Central memory CD8-positive, alpha-beta T cell (primary cell): ENCODE data around the gene TXNDC15.

Source experiments
- ATAC-seq: fragments of 150-1000 bp; cut with Tn5 transposase; replicated peaks from 2 replicates; pipeline ENCODE4 v1.10.0; 2022; ENCODE audit warnings: mild to moderate bottlenecking, moderate FRiP score, moderate number of reproducible peaks; ENCODE audit not compliant: poor library complexity, severe bottlenecking; ENCODE audit errors: extremely low read depth
- DNase-seq, 2 donors: peaks; one replicate each; pipeline ENCODE4 v3.0.0; 2021; ENCODE audit warnings: low spot score in 2 of 2
- H3K27ac Mint-ChIP-seq: one replicate; pipeline ENCODE4 v1.8.0; 2022; ENCODE audit warnings: low read depth, mild to moderate bottlenecking, moderate library complexity, mixed read lengths
- H3K27me3 Mint-ChIP-seq: one replicate; pipeline ENCODE4 v1.8.0; 2022; ENCODE audit warnings: mixed read lengths
- H3K36me3 Mint-ChIP-seq: one replicate; pipeline ENCODE4 v1.8.0; 2022; ENCODE audit warnings: mild to moderate bottlenecking, moderate library complexity, mixed read lengths; ENCODE audit not compliant: insufficient read depth
- H3K4me1 Mint-ChIP-seq: one replicate; pipeline ENCODE4 v1.8.0; 2022; ENCODE audit warnings: mixed read lengths
- H3K4me3 Mint-ChIP-seq: one replicate; pipeline ENCODE4 v1.8.0; 2022; ENCODE audit warnings: mild to moderate bottlenecking, moderate library complexity, mixed read lengths
- H3K9me3 Mint-ChIP-seq: one replicate; pipeline ENCODE4 v1.8.0; 2022; ENCODE audit warnings: mixed read lengths

TXNDC15 gene

DNA sequence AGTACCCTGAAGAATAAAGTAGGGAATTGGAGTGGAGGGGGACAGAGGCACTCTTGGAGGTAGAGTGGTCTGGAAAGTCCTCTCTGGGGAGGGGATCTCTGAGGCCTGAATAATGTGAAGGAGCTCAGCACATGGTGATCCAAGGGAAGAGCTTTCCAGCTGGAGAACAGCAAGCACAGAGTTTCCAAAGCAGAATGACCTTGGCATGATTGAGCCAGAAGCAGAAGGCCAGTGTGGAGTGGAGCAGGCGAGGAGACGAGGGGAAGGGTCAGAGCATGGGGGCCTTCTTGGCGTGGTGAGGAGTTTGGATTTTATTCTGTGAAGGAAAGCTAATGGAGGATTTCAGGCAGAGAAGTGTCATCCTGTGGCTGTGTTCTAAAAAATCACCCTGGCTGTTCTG lies 39.1 kb downstream of the TXNDC15 start:
- Mint-ChIP-seq H3K27me3 (no peaks in the 10 kb centered on the region), H3K4me1 (no peaks in the 10 kb centered on the region), H3K27ac (no peak overlapping the region), H3K36me3 (peaks cover 16% of the 10 kb centered on the region), H3K9me3 (no peaks in the 10 kb centered on the region), H3K4me3 (no peak overlapping the region)
- no peak for ATAC-seq
- DNase-seq = no peak

- Mint-ChIP-seq H3K27ac (no peak overlapping the region), H3K36me3 (peaks cover 16% of the 10 kb centered on the region), H3K27me3 (no peaks in the 10 kb centered on the region), H3K4me3 (no peak overlapping the region), H3K4me1 (no peaks in the 10 kb centered on the region), H3K9me3 (no peaks in the 10 kb centered on the region)
- DNase-seq (no peak), ATAC-seq (no peak)
These were observed 39.6 kb downstream of the TXNDC15 start for GRCh38 chr5:134913795-134914194.

DNA sequence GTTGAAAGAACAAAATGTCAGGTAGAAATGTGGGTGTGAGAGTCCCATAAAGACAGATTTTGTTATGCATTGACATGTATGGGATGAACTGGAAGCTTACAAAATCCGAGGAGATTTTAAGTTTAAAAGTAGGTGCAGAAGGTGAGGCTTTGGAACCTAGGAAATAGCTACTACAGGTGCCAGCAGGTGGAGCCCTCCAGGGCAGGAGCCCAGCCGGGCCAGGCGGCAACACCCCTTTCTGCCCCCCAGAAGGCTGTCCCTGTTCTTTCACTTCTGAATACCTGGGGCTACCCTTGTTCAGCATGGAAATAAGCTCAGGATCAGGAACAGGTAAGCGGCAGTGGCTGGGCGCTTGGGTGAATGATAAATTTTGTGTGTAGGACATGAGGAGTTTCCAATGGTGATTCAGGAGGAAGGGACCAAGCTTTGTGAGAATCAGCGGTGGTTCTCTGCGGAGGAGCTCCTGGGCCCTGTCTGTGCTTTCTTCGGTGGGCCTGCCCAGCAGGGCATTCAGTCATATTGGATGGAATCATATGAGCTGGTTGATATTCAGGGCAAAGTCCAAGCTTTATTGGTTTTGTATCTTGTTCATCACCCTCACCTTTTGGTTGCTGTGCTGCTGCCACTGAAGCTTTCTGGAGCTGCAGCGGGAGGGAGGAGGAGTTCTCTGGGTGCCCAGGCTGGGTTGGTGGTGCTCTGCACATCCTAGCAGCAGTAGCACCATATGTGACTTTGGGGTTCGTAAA lies 43.1 kb downstream of the TXNDC15 start:
- ATAC-seq (no peak), DNase-seq (no peak)
- no peak overlapping the region for H3K4me3 Mint-ChIP-seq
- H3K36me3 Mint-ChIP-seq = peaks cover 10% of the 10 kb centered on the region
- H3K27ac Mint-ChIP-seq = no peak overlapping the region
- H3K4me1 Mint-ChIP-seq = no peaks in the 10 kb centered on the region
- H3K9me3 Mint-ChIP-seq = no peaks in the 10 kb centered on the region
- no peaks in the 10 kb centered on the region for H3K27me3 Mint-ChIP-seq

DNA sequence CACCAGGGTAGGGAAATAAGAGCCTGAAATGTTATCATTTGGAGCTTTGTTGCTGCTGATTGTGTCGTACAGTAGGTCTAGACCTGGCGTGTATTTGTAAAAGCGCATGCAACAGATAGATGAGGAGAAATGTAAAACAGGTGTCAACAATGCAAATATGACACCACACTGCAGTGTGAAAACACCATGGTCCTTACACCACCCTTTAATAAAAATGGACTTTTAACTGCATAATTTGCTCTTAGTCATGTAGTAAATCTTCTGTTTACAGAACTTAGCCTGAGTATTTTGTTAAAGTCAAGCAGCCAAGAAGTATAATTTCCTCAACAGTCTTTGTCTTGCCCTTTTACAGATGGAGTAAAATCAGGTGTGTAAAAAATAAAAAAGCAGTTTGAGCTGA lies 44.7 kb downstream of the TXNDC15 start:
- Mint-ChIP-seq H3K27ac (no peak overlapping the region), H3K27me3 (no peaks in the 10 kb centered on the region), H3K9me3 (no peaks in the 10 kb centered on the region), H3K36me3 (peaks cover 10% of the 10 kb centered on the region), H3K4me3 (no peak overlapping the region), H3K4me1 (no peaks in the 10 kb centered on the region)
- DNase-seq (no peak), ATAC-seq (no peak)

DNA sequence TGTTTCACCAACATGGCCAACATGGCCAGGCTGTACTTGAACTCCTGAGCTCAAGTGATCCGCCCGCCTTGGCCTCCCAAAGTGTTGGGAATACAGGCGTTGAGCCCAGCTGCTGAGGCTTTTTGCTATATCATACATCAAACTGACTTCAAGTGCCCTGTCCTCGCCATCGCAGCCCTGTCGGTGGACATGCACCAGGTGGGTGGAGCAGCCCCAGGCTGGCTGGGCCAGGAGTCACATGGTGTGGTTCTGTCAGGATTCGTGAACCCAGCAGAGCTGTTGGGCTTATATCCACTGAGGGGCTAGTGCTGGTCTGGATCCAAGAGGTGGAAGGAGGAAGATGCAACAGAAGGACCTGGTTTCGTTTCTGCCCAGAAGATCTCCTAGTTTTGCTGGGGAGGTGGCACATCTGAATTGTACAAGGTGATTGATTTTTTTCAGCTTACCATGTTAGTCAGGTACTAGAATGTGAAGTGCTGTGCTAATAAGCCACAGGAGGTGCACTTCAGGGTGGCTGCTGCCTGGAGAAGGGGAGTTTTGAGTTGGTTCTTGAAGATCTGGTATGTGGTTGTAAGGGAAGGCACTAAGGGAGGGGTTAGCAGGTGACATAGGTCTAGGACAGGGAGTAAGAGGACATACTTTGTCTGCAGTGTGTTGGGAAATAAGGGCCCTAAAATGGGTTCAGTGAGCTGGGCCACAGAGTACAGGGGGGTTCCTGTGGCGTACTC lies 46.8 kb downstream of the TXNDC15 start:
- ATAC-seq = no peak
- Mint-ChIP-seq H3K4me3 (no peak overlapping the region), H3K36me3 (peaks cover 3% of the 10 kb centered on the region), H3K4me1 (no peaks in the 10 kb centered on the region), H3K9me3 (no peaks in the 10 kb centered on the region), H3K27ac (no peak overlapping the region), H3K27me3 (no peaks in the 10 kb centered on the region)
- no peak for DNase-seq

- Mint-ChIP-seq H3K36me3 (peaks cover 10% of the 10 kb centered on the region), H3K27ac (no peak overlapping the region), H3K4me1 (no peaks in the 10 kb centered on the region), H3K27me3 (no peaks in the 10 kb centered on the region), H3K9me3 (no peaks in the 10 kb centered on the region), H3K4me3 (no peak overlapping the region)
- DNase-seq = no peak
- ATAC-seq = no peak
These were observed 58.3 kb downstream of the TXNDC15 start for GRCh38 chr5:134932508-134932907.

- H3K36me3 Mint-ChIP-seq = peaks cover 9% of the 10 kb centered on the region
These were observed 60.0 kb downstream of the TXNDC15 start for GRCh38 chr5:134934202-134934601.

DNA sequence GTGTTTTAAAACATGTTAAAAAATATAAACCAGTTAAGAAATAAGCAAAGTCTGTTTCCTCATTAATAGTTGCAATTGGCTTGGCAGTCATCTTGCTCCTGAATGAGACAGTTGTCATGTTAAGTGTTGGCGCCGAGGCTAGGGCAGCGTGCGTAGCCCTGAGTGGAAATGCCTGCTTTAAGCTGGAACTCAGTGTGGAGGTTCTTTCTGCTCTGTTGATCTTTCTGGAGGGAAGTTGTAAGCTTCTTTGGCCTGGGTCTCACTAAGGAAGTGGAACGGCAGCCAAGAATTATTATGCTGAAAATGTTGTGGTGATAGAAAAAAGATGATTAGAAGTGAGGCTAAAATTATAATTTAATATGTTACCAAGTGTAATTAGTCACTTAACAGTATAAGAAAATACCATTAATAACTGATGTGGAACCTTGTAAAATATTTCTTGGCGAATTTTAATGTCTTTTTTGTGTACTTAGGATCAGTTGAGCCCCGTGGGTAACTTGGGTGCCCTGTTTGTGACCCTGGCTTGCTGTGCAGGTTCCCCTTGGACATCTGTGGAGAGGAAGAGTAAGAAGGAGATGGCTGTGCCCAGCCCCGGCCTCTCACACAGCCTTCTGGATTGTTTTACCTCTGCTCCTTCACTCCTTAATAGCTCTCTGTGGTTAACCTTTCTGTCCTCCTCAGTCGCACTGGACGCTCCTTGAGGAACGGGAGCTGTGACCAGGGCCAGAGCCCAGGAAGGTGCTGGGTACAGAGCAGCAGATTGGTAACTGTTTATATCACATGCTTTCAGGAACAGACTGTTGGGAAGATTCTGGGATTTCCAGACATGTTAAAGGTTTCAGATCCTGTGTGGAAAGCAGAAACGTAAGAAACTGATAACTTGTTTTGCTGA lies 61.8 kb downstream of the TXNDC15 start:
- H3K27me3 Mint-ChIP-seq = no peaks in the 10 kb centered on the region
- no peaks in the 10 kb centered on the region for H3K9me3 Mint-ChIP-seq
- H3K4me3 Mint-ChIP-seq = no peak overlapping the region
- H3K36me3 Mint-ChIP-seq = peaks cover 9% of the 10 kb centered on the region
- H3K4me1 Mint-ChIP-seq = no peaks in the 10 kb centered on the region
- ATAC-seq (no peak), DNase-seq (no peak)
- H3K27ac Mint-ChIP-seq = no peak overlapping the region

More at GRCh38 chr5:134934202-134934601, 60.0 kb downstream of the TXNDC15 start:
- no peaks in the 10 kb centered on the region for H3K9me3 Mint-ChIP-seq
- ATAC-seq (no peak), DNase-seq (no peak)
- H3K27ac Mint-ChIP-seq = no peak overlapping the region
- no peaks in the 10 kb centered on the region for H3K27me3 Mint-ChIP-seq
- H3K4me3 Mint-ChIP-seq = no peak overlapping the region
- H3K4me1 Mint-ChIP-seq = no peaks in the 10 kb centered on the region

DNA sequence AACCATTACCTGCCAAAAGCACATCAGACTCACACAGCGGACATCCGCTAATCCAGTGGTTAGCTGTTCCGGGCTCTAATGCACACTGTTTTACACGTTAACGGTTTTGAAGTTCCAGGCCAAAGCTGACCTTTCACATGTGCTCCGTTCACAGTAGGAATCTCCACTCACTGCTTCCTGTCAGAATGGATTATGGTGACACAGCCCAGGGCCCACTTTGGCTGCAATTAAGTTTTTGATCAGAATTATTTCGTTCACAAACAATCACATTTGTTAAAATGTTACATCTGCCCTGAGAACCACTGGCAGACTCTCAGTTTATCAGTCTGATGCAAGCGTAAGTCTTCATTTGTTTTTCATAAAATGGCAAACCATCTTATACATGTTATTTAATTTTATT lies 63.4 kb downstream of the TXNDC15 start:
- peaks cover 4% of the 10 kb centered on the region for H3K36me3 Mint-ChIP-seq
- H3K9me3 Mint-ChIP-seq = no peaks in the 10 kb centered on the region
- H3K4me3 Mint-ChIP-seq = no peak overlapping the region
- no peaks in the 10 kb centered on the region for H3K4me1 Mint-ChIP-seq
- no peaks in the 10 kb centered on the region for H3K27me3 Mint-ChIP-seq
- H3K27ac Mint-ChIP-seq = no peak overlapping the region
- no peak for DNase-seq
- no peak for ATAC-seq

GRCh38 chr5:134938030-134938429 lies 63.9 kb downstream of the TXNDC15 start:
- H3K27me3 Mint-ChIP-seq = no peaks in the 10 kb centered on the region
- no peak for ATAC-seq
- DNase-seq = no peak
- no peak overlapping the region for H3K4me3 Mint-ChIP-seq
- no peaks in the 10 kb centered on the region for H3K9me3 Mint-ChIP-seq
- H3K27ac Mint-ChIP-seq = no peak overlapping the region
- H3K4me1 Mint-ChIP-seq = no peaks in the 10 kb centered on the region
- H3K36me3 Mint-ChIP-seq = peaks cover 4% of the 10 kb centered on the region

- Mint-ChIP-seq H3K36me3 (peaks cover 4% of the 10 kb centered on the region), H3K4me1 (no peaks in the 10 kb centered on the region), H3K27me3 (no peaks in the 10 kb centered on the region), H3K27ac (no peak overlapping the region), H3K4me3 (no peak overlapping the region), H3K9me3 (no peaks in the 10 kb centered on the region)
- ATAC-seq (no peak), DNase-seq (no peak)
These were observed 65.3 kb downstream of the TXNDC15 start for GRCh38 chr5:134939500-134939899.

DNA sequence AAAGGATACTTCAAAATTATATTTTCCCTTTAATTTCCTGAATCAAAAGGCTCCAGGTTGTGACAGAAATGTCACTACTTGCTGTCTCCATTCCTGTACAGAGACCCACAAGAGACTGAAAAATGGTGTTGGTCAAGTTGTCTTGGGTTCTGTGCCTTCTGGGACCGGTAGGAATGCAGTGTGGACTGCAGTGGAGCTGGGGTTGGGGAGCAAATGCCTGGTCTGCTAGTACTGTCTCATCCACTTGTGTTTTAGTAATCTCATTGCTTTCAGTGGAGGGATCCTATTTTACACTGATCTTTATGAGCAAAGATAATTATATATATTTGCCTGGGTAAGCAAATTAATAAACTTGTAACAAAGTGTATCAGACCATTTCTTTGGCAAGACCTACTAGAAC lies 69.4 kb downstream of the TXNDC15 start:
- DNase-seq = no peak
- no peaks in the 10 kb centered on the region for H3K9me3 Mint-ChIP-seq
- no peak overlapping the region for H3K4me3 Mint-ChIP-seq
- H3K36me3 Mint-ChIP-seq = peaks cover 2% of the 10 kb centered on the region
- no peaks in the 10 kb centered on the region for H3K4me1 Mint-ChIP-seq
- no peaks in the 10 kb centered on the region for H3K27me3 Mint-ChIP-seq
- H3K27ac Mint-ChIP-seq = no peak overlapping the region
- ATAC-seq = no peak
